Measurements from ENCODE around the gene TBX10. TPM values are rescaled to one million over a fixed set of nuclear protein-coding genes. Genes with fewer than 3 reads are reported as not detected.

Gene TBX10
- total and polyA plus RNA-seq, 2 of the 8 experiments (the other 6 are each of a cell fraction or from before 2014, with no cell fraction given) = 0.09 TPM; not detected in 1

GRCh38 chr11:67656278-67656922 is 16.8 kb upstream of the TBX10 start:
- Histone ChIP-seq H3K14ac (ENCODE audit: insufficient read length) (no peak overlapping the region), H3K36me3 (ENCODE audit: control insufficient read depth in 2 of 4, insufficient read depth in 4 of 4, low read length in 3 of 4) (no peaks in the 10 kb centered on the region), H3K4ac (replicated peaks; ENCODE audit: insufficient read length, low read depth, low read length) (no peak overlapping the region), H2BK15ac (ENCODE audit: low read length) (no peak overlapping the region), H3K23ac (ENCODE audit: insufficient read length) (no peak overlapping the region), H2BK5ac (ENCODE audit: low read depth, low read length) (no peak overlapping the region), H4K5ac (ENCODE audit: insufficient read length, low read depth, low read length) (no peak overlapping the region), H2AK5ac (ENCODE audit: low read depth, low read length) (no peak overlapping the region), H3K23me2 (ENCODE audit: low read depth, low read length) (no peaks in the 10 kb centered on the region), H2BK12ac (ENCODE audit: low read depth, low read length) (no peak overlapping the region), H2AFZ (ENCODE audit: low read length) (no peak overlapping the region), H3K79me2 (ENCODE audit: control insufficient read depth in 1 of 2, insufficient read depth in 2 of 2, low read length in 2 of 2) (no peaks in the 10 kb centered on the region), H3K56ac (replicated peaks; ENCODE audit: insufficient read length, low read depth, low read length) (no peak overlapping the region), H4K91ac (replicated peaks; ENCODE audit: insufficient read length, low read length) (no peak overlapping the region), H3K4me2 (ENCODE audit: insufficient read depth in 1 of 2, low read depth in 2 of 2, low read length in 2 of 2) (no peak overlapping the region), H2BK20ac (ENCODE audit: low read length) (no peak overlapping the region), H4K20me1 (replicated peaks in 1 of 2; ENCODE audit: control insufficient read depth in 1 of 2, insufficient read depth in 2 of 2, low read length in 2 of 2) (no peaks in the 10 kb centered on the region), H3K79me1 (ENCODE audit: low read depth, low read length) (no peaks in the 10 kb centered on the region), H3K9ac (replicated peaks in 1 of 4; ENCODE audit: extremely low read depth in 1 of 4, low read depth in 3 of 4, low read length in 3 of 4) (no peak overlapping the region), H3K4me3 (ENCODE audit: extremely low read depth in 1 of 4, insufficient read depth in 2 of 4, low read depth in 3 of 4, low read length in 4 of 4) (no peak overlapping the region), H3K27ac (ENCODE audit: low read depth, low read length) (no peak overlapping the region), H3K4me1 (replicated peaks in 1 of 4; ENCODE audit: control insufficient read depth in 3 of 4, insufficient read depth in 4 of 4, low read length in 3 of 4) (no peaks in the 10 kb centered on the region), H4K8ac (ENCODE audit: extremely low read depth, insufficient read depth, low read length) (no peak overlapping the region), H3K27me3 (replicated peaks in 1 of 4; ENCODE audit: control insufficient read depth in 3 of 4, extremely low read depth in 1 of 4, insufficient read depth in 3 of 4, low read length in 3 of 4) (no peaks in the 10 kb centered on the region), H3K9me3 (ENCODE audit: insufficient read depth in 2 of 2, low read depth in 1 of 2, low read length in 1 of 2) (peaks cover 22 to 25% of the 10 kb centered on the region in 2 experiments), H3K18ac (ENCODE audit: extremely low read depth, low read length) (no peak overlapping the region), H2BK120ac (replicated peaks; ENCODE audit: low read depth, low read length) (no peak overlapping the region)
- TF ChIP-seq CHD1 (IDR thresholded peaks at IDR 0.05; ENCODE audit: low read depth, low read length) (no peak), MAX (IDR thresholded peaks at IDR 0.05) (no peak)
- WGBS, 2 experiments (ENCODE audit: extremely low coverage in 1 of 2, insufficient coverage in 1 of 2, insufficient read length in 1 of 2, insufficient replicate concordance in 2 of 2, low coverage in 1 of 2, low lambda C conversion rate in 2 of 2, missing lambda C conversion rate in 1 of 2) = 86% methylated on average over 4 of the region's 4 CpGs; no CpG with 5 or more reads in 1 of the 2 experiments
- CTCF ChIA-PET (ENCODE audit: partially characterized antibody) = interaction anchor here (0.6 to 1.6 kb wide), 5 partner anchors 8 to 108 kb away, joined by 3 to 7 read pairs (median 4); partner anchors contain the start of gene TBX10
- no peak for FAIRE-seq
- POLR2A ChIA-PET (ENCODE audit: partially characterized antibody) = interaction anchor here (0.7 kb wide), 1 partner anchor 385 kb away, joined by 3 read pairs; no protein-coding TSS in a partner anchor
- no peak for DNase-seq (ENCODE audit: low read depth in 1 of 2, low spot score in 2 of 2)
